Kidney (tissue), 14 donors: ENCODE results near the gene NPIPB8. TPM values are rescaled to one million over a fixed set of nuclear protein-coding genes. Genes with fewer than 3 reads are reported as not detected.
"Not testable (repeated sequence)": the region's sequence is repeated elsewhere in the genome, so short reads cannot be mapped to it uniquely, and the experiment has no call there.

Experiments
- DNase-seq, 5 donors: peaks; one replicate each; pipeline ENCODE4 v3.0.0-alpha.2; 2013 to 2020
- FAIRE-seq: peaks from 2 replicates; lab custom pipeline; 2012; peaks lifted over from hg19 to GRCh38; lab: Jason Lieb, UNC
- H3K27ac ChIP-seq, 2 donors: one replicate each; pipeline ENCODE4 v1.7.0; 2013; ENCODE audit warnings: low read depth in 2 of 2, low read length in 2 of 2, inconsistent platforms in 1 of 2
- H3K27me3 ChIP-seq: one replicate; pipeline ENCODE4 v1.7.1; 2013; ENCODE audit warnings: low read length, inconsistent platforms; ENCODE audit not compliant: control insufficient read depth, insufficient read depth
- H3K36me3 ChIP-seq, 3 donors: one replicate each; pipeline versions ENCODE4 v1.7.0 to v1.7.1; 2013; ENCODE audit warnings: low read length in 3 of 3, control low read depth in 1 of 3, inconsistent platforms in 1 of 3; ENCODE audit not compliant: insufficient read depth in 3 of 3, control insufficient read depth in 2 of 3
- H3K4me1 ChIP-seq, 3 donors: one replicate each; pipeline versions ENCODE4 v1.7.0 to v1.7.1; 2013; ENCODE audit warnings: low read length in 3 of 3, inconsistent platforms in 1 of 3, low read depth in 1 of 3; ENCODE audit not compliant: control insufficient read depth in 2 of 3, insufficient read depth in 2 of 3
- H3K4me3 ChIP-seq, 3 donors: one replicate each; pipeline versions ENCODE4 v1.7.0 to v1.8.1; 2013; ENCODE audit warnings: low read length in 3 of 3, control low read depth in 1 of 3, inconsistent platforms in 1 of 3
- H3K9ac ChIP-seq, 3 donors: one replicate each; pipeline versions ENCODE4 v1.7.0 to v1.7.1; 2013; ENCODE audit warnings: low read length in 3 of 3, control low read depth in 1 of 3, inconsistent platforms in 1 of 3
- H3K9me3 ChIP-seq, 3 donors: one replicate each; pipeline versions ENCODE4 v1.7.0 to v1.7.1; 2013; ENCODE audit warnings: low read length in 3 of 3, control low read depth in 1 of 3, inconsistent platforms in 1 of 3; ENCODE audit not compliant: control insufficient read depth in 2 of 3, insufficient read depth in 1 of 3
- intact Hi-C: fragments of 100-400 bp; cut with DNase I; formaldehyde crosslinking; loops from one replicate; pipeline ENCODE4 v1.11.1; 2022
- polyA plus RNA-seq: library from polyadenylated mRNA; stranded (reverse); fragments of 350-450 nt; fragmentation: Illumina TruSeq; extraction: RNeasy Lipid Tissue Mini Kit (QIAGEN cat#74804); gene quantifications from one replicate; pipeline ENCODE4 v1.2.3, GENCODE V29; 2014; ENCODE audit warnings: low read depth, low replicate concordance; ENCODE audit not compliant: insufficient read depth
- total RNA-seq: library from RNA; stranded (reverse); fragmentation: NEBNext Ultra II Directional; extraction: Animal tissue kit (Norgen Biotek cat#: 25700); gene quantifications from one replicate; pipeline ENCODE4 v1.2.1, GENCODE V29; 2021
- TF ChIP-seq, protein P1 (sequence below): IDR thresholded peaks from 3 replicates; pipeline ENCODE4 v1.5.1; 2012; ENCODE audit warnings: mild to moderate bottlenecking, moderate library complexity, borderline replicate concordance; ENCODE audit not compliant: insufficient read depth; ENCODE audit errors: extremely low read depth
- donor health status: control.
- donor health status: control.
- donor health status: control.
- donor health status: control.
- donor health status: control.
- donor health status: DM: yes; HTN: yes; CAD: no.
- donor health status: Normal renal cell carcinoma (clear cell type).

The NPIPB8 gene
- total and polyA plus RNA-seq, 2 donors from 2014 or later = 2.0 TPM; not detected in 1

DNA sequence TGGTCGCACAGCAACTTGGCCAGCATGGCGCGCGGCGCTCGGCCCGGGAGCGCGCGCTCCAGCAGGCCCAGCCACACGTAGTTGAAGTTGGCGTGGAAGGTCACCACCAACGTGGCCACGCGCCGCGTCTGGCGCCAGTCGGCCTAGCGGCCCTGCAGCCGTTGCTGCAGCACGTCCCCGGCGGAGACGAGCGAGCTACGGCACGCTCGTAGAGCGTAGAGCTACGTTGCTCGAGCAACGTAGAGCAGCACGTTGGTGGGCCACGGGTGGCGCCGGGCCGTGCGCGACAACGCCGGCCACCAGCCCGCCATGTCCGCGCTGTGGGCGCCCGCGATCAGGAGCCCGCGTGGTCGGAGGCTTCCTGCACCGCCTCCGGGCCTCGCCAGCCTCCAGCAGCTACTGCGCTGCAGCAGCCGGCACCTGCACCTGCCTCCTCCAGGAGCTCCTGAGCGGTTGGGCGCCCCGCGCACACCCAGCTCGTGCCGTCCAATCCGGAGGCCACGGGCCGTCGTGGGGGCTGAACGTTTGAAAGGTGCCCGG lies 14.6 kb upstream of the NPIPB8 start:
- peak overlapping the region; percentile 41 to 61 (median 55) for H3K4me3 ChIP-seq
- no peak for FAIRE-seq
- H3K27ac ChIP-seq = no peak overlapping the region
- no peaks in the 10 kb centered on the region for H3K27me3 ChIP-seq
- TF ChIP-seq, protein P1, sequence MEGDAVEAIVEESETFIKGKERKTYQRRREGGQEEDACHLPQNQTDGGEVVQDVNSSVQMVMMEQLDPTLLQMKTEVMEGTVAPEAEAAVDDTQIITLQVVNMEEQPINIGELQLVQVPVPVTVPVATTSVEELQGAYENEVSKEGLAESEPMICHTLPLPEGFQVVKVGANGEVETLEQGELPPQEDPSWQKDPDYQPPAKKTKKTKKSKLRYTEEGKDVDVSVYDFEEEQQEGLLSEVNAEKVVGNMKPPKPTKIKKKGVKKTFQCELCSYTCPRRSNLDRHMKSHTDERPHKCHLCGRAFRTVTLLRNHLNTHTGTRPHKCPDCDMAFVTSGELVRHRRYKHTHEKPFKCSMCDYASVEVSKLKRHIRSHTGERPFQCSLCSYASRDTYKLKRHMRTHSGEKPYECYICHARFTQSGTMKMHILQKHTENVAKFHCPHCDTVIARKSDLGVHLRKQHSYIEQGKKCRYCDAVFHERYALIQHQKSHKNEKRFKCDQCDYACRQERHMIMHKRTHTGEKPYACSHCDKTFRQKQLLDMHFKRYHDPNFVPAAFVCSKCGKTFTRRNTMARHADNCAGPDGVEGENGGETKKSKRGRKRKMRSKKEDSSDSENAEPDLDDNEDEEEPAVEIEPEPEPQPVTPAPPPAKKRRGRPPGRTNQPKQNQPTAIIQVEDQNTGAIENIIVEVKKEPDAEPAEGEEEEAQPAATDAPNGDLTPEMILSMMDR = no peak
- intact Hi-C loops = no loop called here
- no peak overlapping the region for H3K9ac ChIP-seq
- peak; percentile 65 to 85 (median 76) for DNase-seq
- no peaks in the 10 kb centered on the region for H3K4me1 ChIP-seq
- H3K9me3 ChIP-seq = no peaks in the 10 kb centered on the region
- H3K36me3 ChIP-seq = no peaks in the 10 kb centered on the region

DNA sequence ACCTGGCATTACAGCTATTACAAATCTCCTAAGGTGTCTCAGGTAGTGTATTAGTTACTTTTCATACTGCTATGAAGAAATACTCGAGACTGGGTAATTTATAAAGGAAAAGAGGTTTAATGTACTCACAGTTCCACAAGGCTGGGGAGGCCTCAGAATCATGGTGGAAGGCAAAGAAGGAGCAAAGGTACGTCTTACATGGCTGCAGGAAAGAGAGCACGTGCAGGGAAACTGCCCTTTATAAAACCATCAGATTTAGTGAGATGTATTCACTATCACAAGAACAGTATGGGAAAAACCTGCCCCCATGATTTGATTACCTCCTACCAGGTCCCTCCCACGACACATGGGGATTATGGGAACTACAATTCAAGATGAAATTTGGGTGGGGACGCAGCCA lies 7.0 kb upstream of the NPIPB8 start:
- H3K4me3 ChIP-seq, DNase-seq, H3K36me3 ChIP-seq, H3K9me3 ChIP-seq, H3K9ac ChIP-seq, intact Hi-C loops, H3K27ac ChIP-seq, H3K27me3 ChIP-seq, FAIRE-seq, H3K4me1 ChIP-seq: not testable (repeated sequence)

DNA sequence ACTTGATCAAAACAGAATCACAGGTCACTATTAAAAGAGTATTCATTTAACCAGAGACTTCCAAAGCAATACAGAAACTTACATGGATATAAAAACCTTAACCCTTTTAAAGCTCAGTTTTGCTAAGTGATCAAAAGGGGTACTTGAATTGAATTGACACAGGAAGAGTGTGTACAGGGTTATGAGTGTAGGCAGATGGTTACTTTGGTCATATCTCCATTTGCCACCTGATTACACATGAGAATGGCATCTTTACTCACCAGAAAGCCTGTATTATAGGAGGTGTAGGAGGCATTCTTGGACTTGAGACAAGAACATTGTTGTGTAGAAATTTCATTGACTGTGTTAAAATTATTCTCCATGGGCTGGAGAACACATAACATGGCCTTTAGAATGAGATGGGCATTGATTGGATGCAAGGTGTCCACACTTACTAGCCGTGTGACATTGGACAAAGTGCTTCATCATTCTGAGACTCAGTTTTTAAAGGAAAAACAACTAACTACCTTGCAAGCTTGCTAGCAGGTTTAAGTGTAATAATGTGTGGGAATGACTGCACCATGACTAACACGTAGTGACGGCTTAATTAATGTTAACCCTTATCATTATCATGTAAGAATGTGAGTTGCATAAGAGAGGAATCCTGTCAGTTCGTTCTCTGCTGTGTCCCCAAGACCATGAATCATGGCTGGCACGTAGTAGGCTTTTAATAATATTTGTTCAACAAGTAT lies 1.6 kb upstream of the NPIPB8 start:
- H3K9me3 ChIP-seq, DNase-seq, H3K36me3 ChIP-seq, H3K27me3 ChIP-seq, intact Hi-C loops, H3K4me1 ChIP-seq, FAIRE-seq, H3K4me3 ChIP-seq, H3K9ac ChIP-seq, H3K27ac ChIP-seq: not testable (repeated sequence)

DNA sequence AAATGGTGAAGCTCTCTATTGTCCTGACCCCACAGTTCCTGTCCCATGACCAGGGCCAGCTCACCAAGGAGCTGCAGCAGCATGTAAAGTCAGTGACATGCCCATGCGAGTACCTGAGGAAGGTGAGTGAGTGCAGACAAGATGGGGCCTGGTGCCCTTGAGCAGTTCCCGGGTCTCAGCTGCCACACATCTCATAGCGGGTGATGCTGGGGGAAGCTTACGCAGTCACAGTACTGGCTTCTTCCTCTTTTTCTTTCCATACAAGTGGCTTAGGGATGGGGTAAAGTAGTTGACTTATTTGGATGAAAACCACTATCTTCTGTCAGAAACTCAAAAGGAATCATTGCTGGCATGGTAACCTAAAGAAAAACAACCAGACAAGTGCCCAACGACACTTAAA lies 494 bp downstream of the NPIPB8 start:
- H3K9ac ChIP-seq, H3K4me1 ChIP-seq, H3K27ac ChIP-seq, H3K27me3 ChIP-seq, H3K36me3 ChIP-seq, DNase-seq, H3K4me3 ChIP-seq, FAIRE-seq, H3K9me3 ChIP-seq, intact Hi-C loops: not testable (repeated sequence)

DNA sequence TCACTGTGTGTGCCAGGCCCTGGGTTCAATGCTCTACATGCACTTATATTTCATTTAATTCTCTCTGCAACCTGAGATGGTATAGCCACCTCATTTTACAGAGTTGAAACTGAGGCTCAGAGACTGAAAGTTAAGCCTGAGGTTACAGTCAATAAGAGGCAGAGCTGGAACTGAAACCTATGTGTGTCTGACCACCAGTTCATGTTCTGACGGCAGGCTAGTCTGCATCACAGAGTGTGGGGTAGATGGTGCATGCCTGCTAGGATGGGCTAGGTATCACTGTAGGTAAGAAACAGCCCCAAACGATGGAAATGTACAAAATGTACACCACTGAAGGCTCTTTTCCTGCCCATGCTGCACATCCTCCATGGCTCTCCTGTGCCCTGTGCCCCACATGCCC lies 2.1 kb downstream of the NPIPB8 start:
- H3K4me1 ChIP-seq, intact Hi-C loops, H3K27ac ChIP-seq, DNase-seq, H3K9me3 ChIP-seq, H3K9ac ChIP-seq, H3K36me3 ChIP-seq, FAIRE-seq, H3K27me3 ChIP-seq, H3K4me3 ChIP-seq: not testable (repeated sequence)

DNA sequence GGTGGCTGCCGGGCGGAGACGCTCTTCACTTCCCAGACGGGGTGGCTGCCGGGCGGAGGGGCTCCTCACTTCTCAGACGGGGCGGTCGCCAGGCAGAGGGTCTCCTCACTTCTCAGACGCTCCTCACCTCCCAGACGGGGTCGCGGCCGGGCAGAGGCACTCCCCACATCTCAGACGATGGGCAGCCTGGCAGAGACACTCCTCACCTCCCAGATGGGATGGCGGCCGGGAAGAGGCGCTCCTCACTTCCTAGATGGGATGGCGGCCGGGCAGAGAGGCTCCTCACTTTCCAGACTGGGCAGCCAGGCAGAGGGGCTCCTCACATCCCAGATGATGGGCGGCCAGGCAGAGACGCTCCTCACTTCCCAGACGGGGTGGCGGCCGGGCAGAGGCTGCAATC lies 28.4 kb downstream of the NPIPB8 start:
- DNase-seq, H3K4me1 ChIP-seq, H3K9me3 ChIP-seq, H3K9ac ChIP-seq, intact Hi-C loops, H3K27me3 ChIP-seq, H3K4me3 ChIP-seq, H3K36me3 ChIP-seq, H3K27ac ChIP-seq, FAIRE-seq: not testable (repeated sequence)

DNA sequence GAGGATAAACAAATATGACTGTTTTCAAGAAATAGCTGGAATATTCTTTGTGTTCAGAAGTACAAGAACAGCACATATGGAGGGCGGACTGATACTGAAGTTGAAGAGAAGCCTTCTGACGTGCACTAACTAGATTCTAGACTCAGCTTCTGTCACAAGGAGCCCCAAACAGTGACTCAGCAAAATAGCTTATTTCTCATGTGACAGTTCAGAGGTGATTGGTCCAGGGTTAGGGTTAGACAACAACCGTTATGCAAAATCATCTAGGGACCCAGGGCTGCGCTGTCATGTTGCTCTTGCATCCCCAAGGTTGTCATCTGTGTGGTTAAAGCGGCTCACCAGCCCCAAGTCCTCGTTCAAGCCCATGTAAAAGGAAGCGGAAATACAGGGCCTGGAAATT lies 29.6 kb downstream of the NPIPB8 start:
- H3K27ac ChIP-seq, H3K36me3 ChIP-seq, H3K4me1 ChIP-seq, H3K9me3 ChIP-seq, intact Hi-C loops, H3K9ac ChIP-seq, FAIRE-seq, H3K27me3 ChIP-seq, H3K4me3 ChIP-seq, DNase-seq: not testable (repeated sequence)
